ENCODE data around the gene SH2D4B.

Gene SH2D4B

DNA sequence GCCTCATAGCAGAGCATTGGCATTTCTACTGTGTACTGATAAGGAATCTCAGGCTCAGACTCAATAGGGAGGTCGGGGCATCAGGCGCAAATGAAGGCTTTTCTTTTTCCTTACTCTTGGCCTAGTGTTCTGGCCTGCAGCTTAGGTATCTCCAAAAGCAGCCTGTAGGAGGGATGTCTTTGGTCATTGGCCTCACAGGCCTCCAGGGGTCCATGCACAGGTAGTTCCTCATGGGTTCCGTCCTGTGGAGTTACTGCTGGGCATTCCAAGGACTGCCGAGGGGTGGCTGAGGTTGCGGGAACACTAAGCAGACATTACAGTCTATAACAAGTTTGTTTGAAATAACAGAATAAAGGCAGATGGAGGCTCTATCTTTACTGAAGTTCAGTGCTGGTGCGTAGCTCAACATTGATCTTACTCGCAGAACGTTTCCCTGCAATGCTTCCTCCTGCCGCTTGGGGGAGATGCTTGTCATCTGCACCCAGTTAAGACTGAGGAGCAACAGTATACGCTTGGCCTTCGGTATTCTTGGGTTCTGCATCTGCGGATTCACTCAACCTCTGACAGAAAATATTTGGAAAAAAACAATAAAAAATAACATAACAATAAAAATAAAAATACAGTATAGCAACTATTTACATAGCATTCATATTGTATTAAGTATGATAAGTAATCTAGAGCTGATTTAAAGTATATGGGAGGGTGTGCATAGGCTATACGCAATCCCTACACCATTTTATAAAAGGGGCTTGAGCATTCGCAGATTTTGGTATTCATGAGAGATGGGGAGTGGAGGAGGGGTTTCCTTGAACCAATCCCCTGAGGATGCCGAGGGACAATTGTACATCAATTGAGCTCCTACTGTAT, 58.9 kb downstream of the SH2D4B start:
- peak; percentile 56 for DNase-seq (ENCODE audit: low read depth)

DNA sequence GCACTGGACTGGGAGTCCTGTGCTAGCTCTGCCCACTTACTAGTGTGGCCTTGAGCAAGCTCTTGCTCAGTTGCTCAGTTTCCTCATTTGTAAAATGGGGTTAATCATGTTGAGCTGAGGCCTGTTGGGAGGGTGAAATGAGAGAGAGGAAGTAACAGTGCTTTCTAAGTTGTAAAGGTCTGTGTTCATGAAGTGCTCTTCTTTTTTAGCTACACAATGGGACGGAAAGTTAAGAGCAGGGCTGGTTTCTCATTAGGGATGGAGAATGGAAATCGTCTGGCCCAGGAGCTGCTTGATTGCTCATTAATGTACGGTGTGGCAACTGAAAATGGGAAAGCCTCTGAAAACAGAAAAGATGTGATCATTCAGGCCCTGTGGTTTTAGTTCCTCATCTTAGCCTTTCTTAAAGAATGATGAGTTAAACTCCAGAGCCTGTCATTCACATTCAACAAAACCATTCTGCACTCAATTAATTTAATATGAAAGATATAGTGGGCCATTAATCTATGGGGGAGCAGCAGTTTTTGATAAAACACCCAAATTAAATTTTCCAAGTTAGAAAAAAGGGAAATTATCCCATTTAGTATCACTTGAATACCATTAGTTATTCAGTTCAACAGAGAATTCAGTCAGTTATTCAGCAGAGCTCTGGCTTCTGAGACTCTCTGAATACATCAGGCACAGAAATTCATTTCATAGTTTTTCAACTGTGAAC, 60.5 kb downstream of the SH2D4B start:
- no peak for DNase-seq (ENCODE audit: low read depth)

DNA sequence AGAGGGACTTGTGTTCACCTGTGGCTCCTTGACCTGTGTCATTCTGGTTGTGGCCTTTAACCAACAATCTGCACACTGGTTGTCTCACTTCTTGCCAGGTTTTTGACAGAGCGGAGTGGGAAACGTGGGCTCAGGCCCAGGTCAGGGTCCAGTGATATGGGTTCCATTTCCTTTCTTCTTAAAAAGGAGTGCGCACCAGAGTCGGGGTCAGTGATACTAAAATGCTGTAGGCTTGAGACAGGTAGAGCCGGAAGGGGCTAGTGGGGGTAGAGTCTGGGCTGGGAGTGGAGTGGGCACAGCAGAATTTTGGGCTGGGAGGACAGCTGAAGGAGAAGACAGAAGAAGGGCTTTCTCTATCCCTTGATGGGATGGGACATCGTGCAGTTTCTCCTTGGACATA, 61.2 kb downstream of the SH2D4B start:
- no peak for DNase-seq (ENCODE audit: low read depth)

DNA sequence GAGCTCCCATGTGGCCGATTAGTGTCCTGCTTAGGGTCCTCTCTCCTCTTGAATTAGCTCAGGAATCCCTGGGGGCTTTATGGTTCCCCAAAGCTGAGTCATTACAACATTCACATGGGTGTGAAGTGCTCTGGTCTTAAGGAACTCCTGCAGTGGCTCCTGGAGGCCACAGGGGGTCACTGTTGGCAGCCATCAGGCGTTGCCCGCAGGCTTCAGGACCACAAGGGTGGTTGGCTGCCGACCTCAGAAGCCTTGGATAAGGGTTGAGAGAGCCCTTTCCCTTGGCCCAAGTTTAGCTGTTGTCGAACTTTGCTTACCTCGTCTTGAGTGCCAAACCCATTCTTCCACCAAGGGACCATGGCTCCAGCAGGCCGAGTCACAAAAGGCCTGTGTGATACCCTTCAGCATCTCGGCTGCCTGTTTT, 61.7 kb downstream of the SH2D4B start:
- peak; percentile 72 for DNase-seq (ENCODE audit: low read depth)

DNA sequence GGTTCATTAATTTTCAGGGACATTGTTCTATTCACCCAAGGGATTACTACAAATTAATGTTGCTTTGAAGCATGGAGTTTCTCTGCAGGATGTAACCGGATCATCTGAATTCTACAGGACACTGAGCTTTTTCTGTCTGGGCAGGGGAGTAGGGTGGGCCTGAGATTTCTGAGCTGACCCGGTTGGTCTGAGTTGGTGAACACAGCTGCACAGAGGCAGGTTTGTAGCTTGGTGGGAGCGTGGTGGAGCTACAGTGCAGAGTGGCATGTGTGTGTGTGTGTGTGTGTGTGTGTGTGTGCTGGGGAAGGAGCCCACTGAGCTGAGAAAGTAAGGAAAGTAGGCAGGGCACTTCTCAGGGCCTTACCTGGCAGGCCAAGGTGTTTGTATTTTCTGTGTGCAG, 62.6 kb downstream of the SH2D4B start:
- DNase-seq (ENCODE audit: low read depth) = no peak

DNA sequence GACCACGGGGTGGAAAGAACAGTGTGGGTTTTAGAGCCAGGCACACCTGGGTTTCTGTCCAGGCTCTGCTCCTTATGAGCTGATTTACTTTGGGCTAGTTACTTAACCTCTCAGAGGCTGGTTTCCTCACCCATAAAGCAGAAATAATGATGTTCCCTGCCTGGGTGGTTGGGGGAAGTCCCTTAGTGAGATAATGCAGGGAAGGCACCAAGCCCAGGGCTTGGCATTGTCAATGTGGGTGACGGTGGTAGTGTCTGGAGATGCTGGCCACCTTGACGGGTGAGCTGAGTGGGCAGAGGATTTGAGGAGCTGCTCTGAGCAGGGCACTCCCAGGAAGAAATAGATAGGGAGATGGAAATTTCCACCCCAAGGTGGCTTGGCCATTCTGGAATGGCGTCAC, 65.2 kb downstream of the SH2D4B start:
- no peak for DNase-seq (ENCODE audit: low read depth)

DNA sequence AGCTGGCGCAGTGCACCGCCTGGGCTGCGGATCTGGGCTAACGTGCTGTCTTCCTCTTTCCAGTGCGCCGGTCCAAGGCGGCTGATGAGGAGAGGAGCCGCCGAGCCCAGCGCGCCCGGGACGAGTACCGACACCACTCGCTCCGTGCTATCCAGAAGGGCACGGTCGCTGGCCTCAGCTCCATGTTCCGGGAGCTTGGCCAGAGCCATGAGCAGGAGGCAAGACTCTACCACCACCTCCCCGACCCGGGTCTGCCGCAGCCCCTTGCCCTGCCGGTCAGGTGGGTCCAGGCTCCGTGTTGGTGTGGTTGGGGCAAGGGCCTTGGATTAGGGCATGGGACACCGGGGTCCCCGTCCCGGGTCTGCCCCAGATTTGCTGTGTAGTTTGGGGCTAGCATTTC, 65.8 kb downstream of the SH2D4B start:
- no peak for DNase-seq (ENCODE audit: low read depth)

DNA sequence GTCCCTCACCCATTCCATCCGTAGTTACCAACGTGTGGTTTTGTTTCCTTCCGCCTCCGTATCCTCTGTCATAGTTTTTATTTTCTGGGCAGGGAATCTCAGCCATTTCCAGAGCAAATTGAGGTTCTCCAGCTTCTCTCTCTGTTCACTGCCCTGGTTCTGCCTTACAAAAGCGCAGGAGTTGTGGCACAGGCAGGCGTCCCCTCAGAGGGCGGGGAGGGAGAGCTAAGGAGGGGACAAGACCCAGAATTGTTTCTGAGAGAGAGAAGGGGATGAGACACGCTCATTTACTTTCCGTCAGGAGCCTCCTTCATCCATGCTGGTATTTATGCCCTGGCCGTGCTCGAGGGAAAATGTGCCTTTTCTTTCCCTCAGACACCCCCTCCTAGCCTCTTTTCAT, 71.0 kb downstream of the SH2D4B start:
- no peak for DNase-seq (ENCODE audit: low read depth)

DNA sequence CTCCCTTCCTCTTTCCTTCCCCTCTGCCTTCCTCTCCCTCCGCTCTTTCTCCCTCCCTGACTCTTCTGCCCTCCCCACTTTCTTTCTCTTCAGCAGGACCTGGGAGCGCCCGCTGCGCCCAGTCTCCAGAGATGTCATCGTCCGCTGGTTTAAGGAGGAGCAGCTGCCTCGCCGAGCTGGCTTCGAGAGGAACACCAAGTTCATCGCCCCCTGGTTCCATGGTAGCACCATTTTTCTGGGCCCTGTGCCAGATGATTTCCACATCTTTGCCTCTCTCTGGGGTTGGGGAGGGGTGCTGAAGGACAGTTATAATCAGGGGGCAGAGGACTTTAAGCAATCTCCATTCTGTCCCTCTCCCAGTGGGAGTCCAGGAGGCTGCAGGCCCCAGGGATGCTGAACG, 71.6 kb downstream of the SH2D4B start:
- DNase-seq (ENCODE audit: low read depth) = no peak

DNA sequence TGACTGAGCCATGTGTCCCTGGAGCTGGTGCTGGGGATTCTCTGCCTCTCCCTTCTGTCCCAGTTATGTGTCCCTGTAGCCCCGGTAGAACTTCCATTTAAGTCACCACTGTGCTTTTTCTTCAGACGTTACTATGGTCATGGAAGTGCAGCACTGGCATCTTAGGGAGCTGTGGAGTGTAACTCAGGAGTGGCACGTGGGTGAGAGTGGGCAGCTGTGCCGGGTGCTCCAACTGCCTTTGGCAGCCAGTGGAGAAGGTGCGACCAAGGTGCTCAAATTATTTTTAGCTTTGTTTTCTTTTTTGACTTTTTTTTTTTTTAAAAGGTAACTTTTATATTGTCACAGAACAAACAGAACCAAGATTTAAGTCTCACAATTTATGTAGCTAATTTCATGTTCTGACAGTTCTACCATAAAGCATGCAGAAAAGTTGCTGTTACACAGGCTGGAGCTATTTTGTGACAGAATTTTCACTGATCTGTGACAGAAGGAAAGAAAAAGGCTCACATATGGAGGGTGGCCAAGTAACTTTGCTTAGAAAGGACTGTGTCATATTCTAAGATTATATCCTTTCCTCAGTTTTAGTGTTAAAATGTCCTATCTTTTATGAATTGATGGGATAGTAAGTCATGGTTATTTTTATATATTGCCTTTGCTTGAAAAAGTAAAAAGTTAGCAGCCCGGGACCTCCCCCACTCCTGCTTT, 73.9 kb downstream of the SH2D4B start:
- DNase-seq (ENCODE audit: low read depth) = no peak

DNA sequence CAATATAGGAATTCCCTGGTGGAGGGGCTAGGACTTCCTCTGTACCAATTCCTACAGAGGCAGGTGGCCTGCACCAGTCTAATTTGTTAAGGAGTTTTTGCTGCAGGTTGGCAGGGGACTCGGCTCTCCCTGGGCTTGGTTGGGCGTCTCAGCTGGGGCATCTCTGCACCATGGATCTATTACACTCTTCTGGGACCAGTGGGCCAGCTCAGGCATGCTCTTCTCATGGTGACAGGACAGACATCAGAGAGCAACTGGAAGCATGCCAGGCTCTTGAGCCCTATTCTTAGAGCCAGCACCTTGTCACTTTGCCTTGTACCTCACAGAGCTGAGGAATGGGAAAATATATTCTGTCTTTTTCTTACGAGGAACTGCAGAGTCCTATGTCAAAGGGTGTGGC, 74.6 kb downstream of the SH2D4B start:
- no peak for DNase-seq (ENCODE audit: low read depth)

DNA sequence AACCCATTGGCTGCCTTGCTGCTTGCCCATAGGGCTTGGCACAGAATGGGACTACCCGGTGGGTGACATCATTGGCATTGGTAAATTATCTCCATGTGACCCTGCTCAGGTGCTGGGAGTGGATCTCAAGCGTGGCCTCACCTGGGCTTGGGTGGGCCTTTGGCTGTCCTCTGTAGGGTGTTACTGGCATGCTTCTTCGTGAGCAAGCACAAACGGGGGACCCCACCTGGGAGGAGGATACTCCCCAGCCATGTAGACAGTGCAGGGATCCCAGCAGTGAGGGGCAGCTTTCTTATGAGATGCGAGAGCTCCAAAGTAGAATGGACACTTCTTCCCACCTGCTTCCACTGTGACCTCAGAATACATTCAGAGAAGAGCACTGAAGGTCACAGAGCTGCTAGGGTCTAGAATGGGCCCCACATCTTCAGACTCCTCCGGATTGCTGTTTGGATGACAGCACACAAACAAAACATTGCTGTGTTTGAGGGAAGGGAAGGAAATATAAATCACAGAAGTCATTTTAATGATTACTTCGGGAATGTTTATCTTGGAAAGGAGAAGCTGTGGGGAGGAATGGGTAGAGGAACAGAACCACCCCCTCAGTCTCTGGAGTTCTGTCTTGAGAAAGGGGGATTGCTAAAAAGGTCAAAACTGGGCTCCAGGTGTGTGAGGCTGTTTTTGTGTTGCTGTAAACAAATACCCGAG, 75.9 kb downstream of the SH2D4B start:
- DNase-seq (ENCODE audit: low read depth) = no peak

DNA sequence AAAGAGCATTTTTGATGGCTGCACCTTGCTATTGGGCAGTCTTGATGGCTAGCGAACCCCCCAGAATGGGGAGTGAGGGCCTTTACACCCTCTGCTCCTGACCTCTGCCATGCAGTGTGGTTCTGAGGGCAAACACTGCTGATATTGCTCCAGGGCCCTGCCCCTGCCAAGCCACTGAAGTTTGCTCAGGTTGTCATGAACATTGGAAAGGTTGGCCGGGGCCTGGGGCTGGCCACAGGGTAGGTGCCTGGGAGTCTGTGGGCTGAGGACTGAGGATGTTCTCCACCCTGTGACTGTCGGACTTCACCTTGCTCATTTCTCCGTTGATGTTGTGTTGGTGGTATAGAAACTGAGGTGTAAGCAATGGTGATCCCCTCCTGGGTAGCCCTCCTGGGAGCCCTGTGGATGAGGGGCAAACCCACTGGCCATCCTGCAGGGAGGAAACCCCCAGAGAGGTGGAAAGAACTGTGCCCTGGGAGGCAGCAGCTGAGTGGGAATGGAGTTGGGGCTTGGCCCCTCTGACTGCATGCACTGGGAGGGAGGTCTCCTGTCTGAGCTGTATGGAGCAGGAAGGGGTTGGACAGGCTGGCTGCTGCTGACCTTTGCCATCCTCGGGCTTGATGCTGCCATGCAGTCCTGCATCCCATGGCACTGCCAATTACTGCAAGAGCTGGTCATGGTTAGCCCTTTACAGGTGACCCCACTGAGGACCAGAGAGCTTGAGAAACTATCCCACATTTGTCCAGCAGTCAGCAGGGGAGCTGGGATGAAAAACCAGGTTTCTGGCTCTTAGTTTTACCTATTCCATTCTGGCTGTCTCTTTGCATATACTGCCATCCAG, 77.1 kb downstream of the SH2D4B start:
- DNase-seq (ENCODE audit: low read depth) = no peak

DNA sequence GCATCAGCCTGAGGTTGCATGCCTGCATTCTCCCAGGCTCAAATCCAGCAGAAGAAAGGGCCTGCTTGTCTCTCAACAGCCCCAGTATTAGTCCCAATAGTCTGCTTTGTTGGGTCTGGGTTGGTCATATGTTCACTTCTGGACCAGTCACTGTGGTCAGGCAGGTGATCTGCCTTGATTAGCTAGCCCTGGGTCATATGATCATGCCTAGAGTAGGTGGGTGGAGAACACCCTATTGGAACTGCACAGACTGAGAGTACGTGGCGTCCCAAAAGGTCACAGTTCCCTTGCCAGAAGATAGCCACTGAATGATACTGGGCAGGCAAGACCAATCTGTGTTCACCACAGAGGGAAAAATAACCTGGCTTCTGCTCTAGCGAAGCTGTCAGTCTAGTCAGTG, 80.1 kb downstream of the SH2D4B start:
- no peak for DNase-seq (ENCODE audit: low read depth)

DNA sequence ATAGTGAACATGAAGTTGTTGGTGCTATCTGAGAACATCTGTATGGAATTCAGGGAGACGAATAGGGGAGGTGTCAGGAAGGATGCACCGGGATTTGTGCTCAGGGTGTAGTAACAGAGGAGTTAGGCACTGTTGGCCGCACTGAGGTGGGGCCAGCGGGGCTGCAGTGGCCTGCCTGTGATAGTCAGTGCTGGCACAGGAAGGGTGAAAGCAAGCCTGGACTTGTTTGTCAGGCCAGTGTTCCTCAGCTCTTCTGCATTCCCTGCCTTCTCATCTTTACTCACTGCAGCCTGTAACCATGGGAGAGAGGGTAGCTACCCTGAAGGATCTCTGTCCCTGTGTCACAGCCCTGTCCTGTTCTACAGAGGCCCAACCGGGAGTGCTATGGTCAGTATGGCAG, 81.3 kb downstream of the SH2D4B start:
- DNase-seq (ENCODE audit: low read depth) = no peak

DNA sequence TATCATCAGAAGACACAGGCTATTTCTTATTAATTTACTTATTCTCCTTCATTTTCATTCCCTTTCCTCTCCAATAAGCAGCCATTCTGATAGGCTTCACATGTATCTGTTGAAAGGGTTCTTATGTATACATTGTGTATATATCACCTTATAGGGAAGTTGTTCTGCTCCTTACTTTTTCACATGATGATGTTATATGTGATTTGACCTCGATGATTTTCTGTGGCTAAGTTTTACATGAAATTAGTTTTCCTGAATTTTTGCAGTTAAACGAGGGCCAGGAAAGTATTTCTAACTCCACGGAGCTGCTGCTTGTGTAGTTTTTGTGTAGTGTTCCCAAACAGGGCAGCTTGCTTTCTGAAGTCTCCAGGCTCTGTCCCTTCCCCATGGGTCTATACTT, 84.5 kb downstream of the SH2D4B start:
- DNase-seq (ENCODE audit: low read depth) = no peak

DNA sequence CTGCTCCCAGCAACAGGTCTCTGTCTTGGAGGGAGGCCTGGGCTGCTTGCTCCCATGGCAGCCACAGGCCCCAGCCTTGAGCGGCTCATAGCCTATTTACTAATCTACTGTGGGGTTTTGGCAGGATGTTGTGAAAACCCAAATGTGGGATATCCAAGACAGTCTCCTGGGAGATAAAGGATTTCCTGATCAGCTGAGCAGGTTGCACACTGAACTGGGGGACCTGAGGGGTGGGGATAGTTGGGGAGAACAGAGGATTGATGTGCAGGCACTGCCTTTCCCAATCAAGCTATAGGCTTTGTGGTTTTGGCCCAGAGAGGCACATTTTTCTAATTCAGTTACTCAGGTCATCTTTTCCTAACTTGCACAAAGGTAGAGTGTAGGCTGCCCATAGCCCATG, 92.6 kb downstream of the SH2D4B start:
- DNase-seq (ENCODE audit: low read depth) = no peak

DNA sequence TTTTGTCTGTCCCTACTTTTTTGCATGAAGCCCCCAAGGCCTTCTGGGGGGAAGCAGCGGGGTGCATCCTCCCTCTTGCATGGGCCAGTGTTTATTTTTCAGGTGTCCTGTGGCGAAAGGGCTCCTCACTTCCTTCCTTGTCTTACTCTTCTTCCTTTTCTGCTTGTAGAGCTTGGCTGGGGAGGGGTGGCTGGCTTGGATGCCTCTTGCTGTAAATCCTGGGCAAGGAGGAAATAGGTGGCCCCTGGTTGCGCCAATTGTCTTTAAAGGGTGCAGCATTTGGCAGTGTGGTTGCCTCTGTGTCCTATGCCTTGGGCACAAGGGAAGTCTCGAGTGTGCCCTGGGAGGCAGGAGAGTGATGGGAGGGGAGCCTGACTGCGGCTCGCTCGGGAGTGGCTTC, 95.0 kb downstream of the SH2D4B start:
- no peak for DNase-seq (ENCODE audit: low read depth)

DNA sequence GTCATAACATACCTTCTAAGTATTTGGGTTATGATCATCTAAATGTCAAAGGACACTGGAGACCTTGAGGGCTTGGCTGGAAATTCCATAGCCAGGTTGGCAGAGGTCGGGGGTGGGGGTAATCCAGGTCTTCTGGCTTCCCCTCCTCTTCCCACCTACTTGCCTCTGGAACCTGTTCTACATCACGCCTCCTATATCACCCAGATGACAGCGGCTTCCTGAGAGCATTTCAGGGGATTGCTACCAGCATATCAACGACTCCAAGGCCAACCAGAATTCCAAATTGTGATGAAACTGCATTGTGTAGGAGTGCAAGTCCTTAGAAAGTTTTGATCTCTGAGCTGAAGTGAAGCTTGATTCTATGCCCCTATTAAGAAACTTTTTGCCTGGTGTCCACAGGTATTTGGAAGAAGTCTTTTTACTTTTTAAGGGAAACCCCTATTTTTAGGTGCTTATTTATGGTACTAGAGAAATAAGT, 95.7 kb downstream of the SH2D4B start:
- DNase-seq (ENCODE audit: low read depth) = no peak

DNA sequence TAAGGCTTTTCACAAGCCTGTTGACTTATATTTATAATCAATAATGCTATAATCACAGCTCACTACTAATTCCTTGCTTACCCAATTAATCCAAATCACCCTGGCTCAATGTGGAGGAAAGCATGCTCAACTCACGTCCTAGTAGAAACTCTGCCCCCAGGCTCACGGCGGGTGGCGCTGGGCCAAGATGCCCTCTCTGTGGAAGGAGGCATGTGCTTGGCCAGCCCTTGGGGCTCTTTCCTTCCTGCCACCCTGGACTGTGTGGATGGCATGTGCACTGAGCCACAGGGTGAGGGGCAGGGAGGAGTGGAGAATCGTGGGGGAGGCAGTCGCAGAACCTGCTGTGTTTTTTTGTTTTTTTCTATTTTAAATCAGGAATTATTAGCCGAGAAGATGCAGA, 96.2 kb downstream of the SH2D4B start:
- no peak for DNase-seq (ENCODE audit: low read depth)

DNA sequence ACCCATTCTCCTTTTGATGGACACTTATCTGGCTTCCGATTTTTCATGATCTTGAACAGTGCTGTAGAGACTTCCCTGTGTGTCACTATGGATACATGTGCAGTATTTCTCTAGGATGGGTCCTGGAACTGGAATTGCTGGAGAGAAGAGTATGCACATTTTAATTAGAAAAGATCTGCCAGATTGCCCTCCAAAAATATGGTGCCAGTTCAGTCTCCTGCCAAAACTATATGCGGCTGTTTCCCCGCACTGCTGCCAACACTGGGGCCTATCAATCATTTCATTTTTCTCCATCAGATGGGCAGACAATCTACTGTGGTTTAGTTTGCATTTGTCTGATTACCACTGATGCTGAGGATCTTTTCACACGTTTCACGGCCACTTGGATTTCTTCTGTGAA, 105.0 kb downstream of the SH2D4B start:
- no peak for DNase-seq (ENCODE audit: low read depth)

Measured in ELR (cell line).